Measurements from ENCODE around the gene NHSL1.

Gene NHSL1

GRCh38 chr6:138494312-138494711, 5.0 kb downstream of the NHSL1 start:
- FAIRE-seq = no peak

- no peak for FAIRE-seq
Measured at GRCh38 chr6:138493413-138493812, 5.9 kb downstream of the NHSL1 start.

DNA sequence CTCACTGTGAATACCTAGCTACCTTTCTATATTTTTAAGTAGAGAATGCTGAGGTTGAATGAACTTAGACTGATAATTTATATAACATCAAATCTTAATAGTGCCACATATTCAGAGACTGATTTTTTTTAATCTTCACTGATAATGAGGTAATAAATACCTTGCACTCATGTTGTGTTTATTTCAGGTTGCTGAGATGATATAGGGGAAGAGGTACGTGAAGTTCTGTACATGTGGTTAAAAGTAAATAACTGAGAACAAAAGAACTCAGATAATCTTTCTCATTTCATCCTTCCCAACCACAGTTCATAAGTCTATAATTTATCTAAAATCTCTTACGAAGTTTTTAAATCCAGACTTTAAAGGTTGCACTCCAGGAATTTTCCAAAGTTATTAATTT, 6.4 kb downstream of the NHSL1 start:
- FAIRE-seq = no peak

GRCh38 chr6:138492113-138492512, 7.2 kb downstream of the NHSL1 start:
- no peak for FAIRE-seq

GRCh38 chr6:138491017-138491416, 8.3 kb downstream of the NHSL1 start:
- FAIRE-seq = no peak

- no peak for FAIRE-seq
Measured at GRCh38 chr6:138489846-138490245, 9.4 kb downstream of the NHSL1 start.

- no peak for FAIRE-seq
Measured at GRCh38 chr6:138487102-138487604, 12.1 kb downstream of the NHSL1 start.

GRCh38 chr6:138486249-138487101, 12.8 kb downstream of the NHSL1 start:
- no peak for FAIRE-seq

DNA sequence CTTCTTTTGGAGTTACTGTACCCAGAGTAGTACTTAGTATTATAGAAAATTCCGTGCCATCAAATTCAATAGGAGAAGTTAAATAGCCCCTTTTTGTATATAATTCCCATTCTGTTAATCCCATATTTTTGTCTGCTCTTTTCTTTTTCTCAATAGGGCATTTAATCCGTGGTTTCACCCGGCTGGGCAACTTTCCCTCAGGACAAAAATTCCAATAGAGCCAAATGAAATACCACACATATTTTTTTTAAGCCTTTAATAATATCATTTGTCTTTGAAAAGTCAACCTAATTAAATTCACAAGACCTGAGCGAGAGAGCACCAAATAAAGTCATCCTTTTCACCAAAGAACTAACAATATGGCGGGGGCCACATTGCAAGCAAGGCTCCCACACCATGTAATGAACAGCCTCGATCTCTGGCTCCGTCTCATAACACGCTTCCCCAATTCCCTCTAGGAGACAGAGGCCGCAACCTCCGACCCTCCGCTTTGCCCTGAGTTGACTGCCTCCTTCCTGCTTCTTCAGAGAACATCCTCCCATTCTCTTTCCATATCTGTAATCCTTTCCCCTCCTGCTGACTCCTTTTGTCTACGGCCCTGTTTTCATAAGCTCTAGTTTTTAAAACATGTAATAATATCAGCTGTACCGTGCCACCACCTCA, 13.6 kb downstream of the NHSL1 start:
- no peak for FAIRE-seq

GRCh38 chr6:138485005-138485545, 14.2 kb downstream of the NHSL1 start:
- FAIRE-seq = no peak

- FAIRE-seq = no peak
Measured at GRCh38 chr6:138484018-138484731, 15.1 kb downstream of the NHSL1 start.

DNA sequence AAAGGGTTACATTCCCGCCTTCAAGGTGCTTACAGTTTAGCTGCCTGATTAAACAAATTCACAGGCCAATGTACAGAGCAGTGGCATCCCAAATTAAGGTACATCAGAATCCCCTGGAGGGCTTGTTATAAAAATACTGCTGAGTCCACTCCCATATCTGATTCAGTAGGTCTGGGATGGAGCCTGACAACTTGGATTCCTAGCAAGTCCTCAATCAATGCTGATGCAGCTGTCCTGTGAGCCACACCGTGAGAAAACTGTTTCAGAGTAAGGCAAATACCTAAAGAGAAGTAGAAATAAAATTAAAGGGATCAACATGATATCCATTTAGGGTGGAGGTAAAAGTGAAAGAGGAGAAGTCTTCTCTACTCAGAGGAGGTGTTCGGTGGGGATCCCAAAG, 16.5 kb downstream of the NHSL1 start:
- no peak for FAIRE-seq

- no peak for FAIRE-seq
Measured at GRCh38 chr6:138480279-138480949, 18.9 kb downstream of the NHSL1 start.

- no peak for FAIRE-seq
Measured at GRCh38 chr6:138477913-138478539, 21.3 kb downstream of the NHSL1 start.

- no peak for FAIRE-seq
Measured at GRCh38 chr6:138476116-138476515, 23.2 kb downstream of the NHSL1 start.

DNA sequence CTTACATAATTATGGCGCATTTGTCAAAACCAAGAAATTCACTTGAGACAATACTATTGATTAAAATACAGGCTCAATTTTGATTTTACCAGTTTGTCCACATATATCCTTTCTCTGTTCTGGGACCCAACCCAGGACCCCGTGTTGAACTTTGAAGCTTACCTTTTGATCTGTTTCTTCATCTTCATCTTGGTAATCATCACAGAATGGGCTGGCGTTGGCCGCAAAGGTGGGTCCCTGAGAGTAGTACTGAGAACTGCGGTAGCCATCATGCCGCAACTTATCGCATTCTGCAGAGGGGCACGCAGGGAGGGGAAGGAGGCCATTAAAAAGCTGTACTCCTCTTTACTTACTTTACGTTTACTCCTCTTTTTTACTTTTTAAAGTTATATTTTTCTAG, 26.1 kb downstream of the NHSL1 start:
- no peak for FAIRE-seq

- no peak for FAIRE-seq
Measured at GRCh38 chr6:138468320-138469015, 30.8 kb downstream of the NHSL1 start.

DNA sequence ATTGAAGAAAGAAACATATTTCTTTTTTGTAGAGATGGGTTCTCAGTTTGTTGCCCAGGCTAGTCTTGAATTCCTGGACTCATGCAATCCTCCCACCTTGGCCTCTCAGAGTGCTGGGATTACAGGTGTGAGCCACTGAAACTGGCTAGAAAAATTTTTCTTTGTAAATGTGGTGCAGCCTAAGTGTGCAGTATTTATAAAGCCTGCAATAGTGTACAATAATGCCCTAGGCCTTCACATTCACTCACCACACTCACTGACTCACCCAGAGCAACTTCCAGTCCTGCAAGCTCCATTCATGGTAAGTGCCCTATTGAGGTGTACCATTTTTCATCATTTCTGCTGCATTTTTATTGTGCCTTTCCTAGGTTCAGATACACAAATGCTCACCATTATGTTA, 31.4 kb downstream of the NHSL1 start:
- FAIRE-seq = no peak

DNA sequence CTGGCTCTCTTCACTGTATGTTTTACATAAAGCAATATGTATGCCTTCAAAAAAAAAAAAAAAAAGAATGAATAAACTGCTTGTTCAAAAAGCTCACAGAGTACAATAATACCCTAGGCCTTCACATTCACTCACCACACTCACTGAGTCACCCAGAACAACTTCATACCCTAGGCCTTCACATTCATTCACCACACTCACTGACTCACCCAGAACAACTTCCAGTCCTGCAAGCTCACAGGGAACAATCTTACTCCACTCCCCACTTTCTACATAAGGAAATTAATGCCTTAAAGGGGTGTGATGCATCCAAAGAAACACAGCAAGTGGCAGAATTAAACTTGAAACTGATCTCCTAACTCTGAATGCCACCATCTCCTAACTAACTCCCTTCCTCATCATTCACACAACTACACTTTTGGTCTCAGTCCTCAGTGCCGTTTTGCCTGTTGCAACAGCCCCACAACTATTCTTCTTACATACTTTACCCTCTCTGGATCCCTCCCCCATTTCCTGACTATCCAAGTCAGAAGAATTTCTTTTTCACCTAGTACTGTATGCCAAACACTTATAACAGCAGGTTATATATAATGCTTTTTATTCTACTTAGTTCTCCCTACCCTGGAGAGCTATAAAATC, 34.2 kb downstream of the NHSL1 start:
- FAIRE-seq = no peak

- FAIRE-seq = no peak
Measured at GRCh38 chr6:138464085-138464484, 35.2 kb downstream of the NHSL1 start.

DNA sequence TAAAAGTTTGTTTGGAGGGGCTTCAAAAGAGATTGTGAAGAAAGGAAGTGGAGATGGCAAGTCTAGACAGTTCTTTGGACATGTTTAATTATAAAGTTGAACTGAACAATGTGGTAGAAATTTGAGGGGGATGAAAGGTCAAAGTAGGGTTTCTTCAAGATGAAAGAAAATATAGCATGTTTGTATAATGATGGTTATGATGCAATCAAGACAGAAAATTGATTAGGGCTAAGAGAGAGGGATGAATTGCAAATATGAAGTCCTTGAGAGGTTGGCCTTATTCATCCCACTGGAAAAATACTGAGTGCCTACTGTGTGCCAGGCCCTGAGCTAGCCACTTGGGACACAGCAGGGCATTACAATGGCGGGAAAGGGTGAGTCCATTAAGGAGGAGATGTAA, 37.6 kb downstream of the NHSL1 start:
- no peak for FAIRE-seq

Measured in TTC549 (cell line).